Thyroid gland (tissue), 4 donors: ENCODE results near the gene PMM2. TPM values are rescaled to one million over a fixed set of nuclear protein-coding genes. Genes with fewer than 3 reads are reported as not detected.

Source experiments
- DNase-seq, 2 donors: peaks; one replicate each; pipeline ENCODE4 v3.0.0-alpha.2; 2019
- H3K27ac ChIP-seq, 3 donors: fragments of 200-600 bp; sonication (generic); 1 replicate in 2 of 3; 2 replicates in 1 of 3; pipeline ENCODE4 v1.5.1; 2016 to 2019; ENCODE audit warnings: mild to moderate bottlenecking in 1 of 3, moderate library complexity in 1 of 3
- H3K27me3 ChIP-seq: fragments of 200-600 bp; sonication (generic); one replicate; pipeline ENCODE4 v1.5.1; 2019
- H3K36me3 ChIP-seq, 2 donors: fragments of 200-600 bp; sonication (generic); one replicate each; pipeline ENCODE4 v1.5.1; 2016 to 2019
- H3K4me1 ChIP-seq, 2 donors: fragments of 200-600 bp; sonication (generic); one replicate each; pipeline ENCODE4 v1.5.1; 2017 to 2019
- H3K4me3 ChIP-seq, 3 donors: fragments of 200-600 bp; sonication (generic); replicated peaks in 1 of 3; 1 replicate in 2 of 3; 2 replicates in 1 of 3; pipeline ENCODE4 v1.5.1; 2016; ENCODE audit warnings: mild to moderate bottlenecking in 1 of 3
- H3K9me3 ChIP-seq: fragments of 200-600 bp; sonication (generic); one replicate; pipeline ENCODE4 v1.5.1; 2017
- POLR2A ChIP-seq, 2 donors: fragments of 450-650 bp; IDR thresholded peaks; one replicate each; pipeline ENCODE4 v1.6.1; 2017; ENCODE audit warnings: antibody characterized with exemption in 2 of 2, mild to moderate bottlenecking in 2 of 2, moderate library complexity in 1 of 2
- WGBS, 2 donors: methylation state at CpG; one replicate each; pipeline ENCODE4 v1.1.5; 2017; 5-methylcytosine and 5-hydroxymethylcytosine counted together
- intact Hi-C: fragments of 100-400 bp; cut with DNase I; formaldehyde crosslinking; loops from one replicate; pipeline ENCODE4 v1.15.1; 2023
- total RNA-seq, 4 donors: library from RNA; depleted of rRNA; stranded (reverse); fragments of >200 nt; gene quantifications; one replicate each; pipeline ENCODE4 v1.2.3, GENCODE V29; 2016
- TF ChIP-seq, protein P1 (sequence below), 6 experiments: fragments of 200-600 bp in 3 of 6; fragments of 450-650 bp in 3 of 6; sonication (generic) in 3 of 6; IDR thresholded peaks; one replicate each; pipeline ENCODE4 v1.5.1; 2016 to 2019; ENCODE audit warnings: antibody characterized with exemption in 6 of 6, mild to moderate bottlenecking in 2 of 6, inconsistent platforms in 1 of 6, moderate library complexity in 1 of 6

The PMM2 gene
- total RNA-seq, 4 donors from 2014 or later: 26.2 to 49.6 (median 30.8) TPM

DNA sequence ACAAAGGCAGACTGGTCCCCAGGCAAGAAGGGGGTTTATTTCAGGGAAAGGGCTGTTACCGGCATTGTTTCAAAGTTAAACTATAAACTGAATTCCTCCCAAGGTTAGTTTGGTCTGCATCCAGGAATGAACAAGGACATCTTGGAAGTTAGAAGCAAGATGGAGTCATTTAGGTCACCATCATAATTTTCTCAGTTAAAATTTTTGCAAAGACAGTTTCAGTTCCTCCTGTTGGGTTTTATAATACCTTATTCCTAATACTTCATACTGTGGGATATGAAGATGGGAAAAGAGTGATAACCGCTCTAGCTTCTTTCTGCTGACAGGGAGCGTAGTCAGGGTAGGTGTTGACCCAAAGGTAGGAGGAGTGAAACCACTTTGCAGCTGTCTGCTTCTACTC is 24.8 kb downstream of the PMM2 start:
- Histone ChIP-seq H3K4me1 (peaks cover 0 to 2% of the 10 kb centered on the region in 2 donors), H3K27ac (no peak overlapping the region), H3K4me3 (no peak overlapping the region), H3K36me3 (no peaks in the 10 kb centered on the region), H3K9me3 (no peaks in the 10 kb centered on the region), H3K27me3 (no peaks in the 10 kb centered on the region)
- DNase-seq: no peak
- intact Hi-C loops: no loop called here
- 93 to 97% methylated on average over 3 of the region's 3 CpGs for WGBS, 2 donors
- no peak for TF ChIP-seq POLR2A (IDR thresholded peaks at IDR 0.05)
- TF ChIP-seq, protein P1, sequence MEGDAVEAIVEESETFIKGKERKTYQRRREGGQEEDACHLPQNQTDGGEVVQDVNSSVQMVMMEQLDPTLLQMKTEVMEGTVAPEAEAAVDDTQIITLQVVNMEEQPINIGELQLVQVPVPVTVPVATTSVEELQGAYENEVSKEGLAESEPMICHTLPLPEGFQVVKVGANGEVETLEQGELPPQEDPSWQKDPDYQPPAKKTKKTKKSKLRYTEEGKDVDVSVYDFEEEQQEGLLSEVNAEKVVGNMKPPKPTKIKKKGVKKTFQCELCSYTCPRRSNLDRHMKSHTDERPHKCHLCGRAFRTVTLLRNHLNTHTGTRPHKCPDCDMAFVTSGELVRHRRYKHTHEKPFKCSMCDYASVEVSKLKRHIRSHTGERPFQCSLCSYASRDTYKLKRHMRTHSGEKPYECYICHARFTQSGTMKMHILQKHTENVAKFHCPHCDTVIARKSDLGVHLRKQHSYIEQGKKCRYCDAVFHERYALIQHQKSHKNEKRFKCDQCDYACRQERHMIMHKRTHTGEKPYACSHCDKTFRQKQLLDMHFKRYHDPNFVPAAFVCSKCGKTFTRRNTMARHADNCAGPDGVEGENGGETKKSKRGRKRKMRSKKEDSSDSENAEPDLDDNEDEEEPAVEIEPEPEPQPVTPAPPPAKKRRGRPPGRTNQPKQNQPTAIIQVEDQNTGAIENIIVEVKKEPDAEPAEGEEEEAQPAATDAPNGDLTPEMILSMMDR (IDR thresholded peaks at IDR 0.05): no peak

DNA sequence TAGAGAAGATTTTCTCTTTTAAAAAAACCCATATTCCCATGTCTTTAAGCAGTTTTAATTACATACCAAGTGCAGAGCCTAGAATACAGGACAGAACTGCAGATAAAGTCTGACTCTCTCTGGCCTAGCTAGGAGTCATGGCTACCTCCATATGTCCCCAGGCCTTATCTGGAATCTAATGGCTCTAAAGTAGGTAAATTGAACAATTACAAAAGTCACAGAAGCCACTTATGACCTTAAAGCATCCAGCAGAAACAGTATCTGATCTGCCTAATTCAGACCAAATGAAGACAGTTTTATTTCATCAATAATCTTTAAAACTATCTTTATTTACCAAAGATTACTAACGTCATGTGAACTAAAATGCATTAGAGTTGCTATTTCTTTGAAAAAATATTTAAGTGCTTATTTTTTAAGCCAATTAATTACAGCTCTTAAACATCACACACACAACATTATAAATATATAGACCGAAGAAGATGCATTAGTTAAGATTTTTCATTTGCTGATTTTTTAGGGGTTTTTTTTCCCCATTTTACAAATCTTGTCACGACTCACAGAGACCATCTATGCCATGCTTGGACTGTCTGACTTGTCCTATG is 28.7 kb downstream of the PMM2 start:
- Histone ChIP-seq H3K36me3 (peaks cover 8 to 9% of the 10 kb centered on the region in 2 donors), H3K27ac (no peak overlapping the region), H3K27me3 (no peaks in the 10 kb centered on the region), H3K4me3 (no peak overlapping the region), H3K9me3 (no peaks in the 10 kb centered on the region), H3K4me1 (no peaks in the 10 kb centered on the region)
- WGBS, 2 donors: 76 to 79% methylated on average over 3 of the region's 3 CpGs
- TF ChIP-seq POLR2A (IDR thresholded peaks at IDR 0.05): no peak
- TF ChIP-seq, protein P1 (IDR thresholded peaks at IDR 0.05): no peak
- DNase-seq: no peak
- intact Hi-C loops: no loop called here

DNA sequence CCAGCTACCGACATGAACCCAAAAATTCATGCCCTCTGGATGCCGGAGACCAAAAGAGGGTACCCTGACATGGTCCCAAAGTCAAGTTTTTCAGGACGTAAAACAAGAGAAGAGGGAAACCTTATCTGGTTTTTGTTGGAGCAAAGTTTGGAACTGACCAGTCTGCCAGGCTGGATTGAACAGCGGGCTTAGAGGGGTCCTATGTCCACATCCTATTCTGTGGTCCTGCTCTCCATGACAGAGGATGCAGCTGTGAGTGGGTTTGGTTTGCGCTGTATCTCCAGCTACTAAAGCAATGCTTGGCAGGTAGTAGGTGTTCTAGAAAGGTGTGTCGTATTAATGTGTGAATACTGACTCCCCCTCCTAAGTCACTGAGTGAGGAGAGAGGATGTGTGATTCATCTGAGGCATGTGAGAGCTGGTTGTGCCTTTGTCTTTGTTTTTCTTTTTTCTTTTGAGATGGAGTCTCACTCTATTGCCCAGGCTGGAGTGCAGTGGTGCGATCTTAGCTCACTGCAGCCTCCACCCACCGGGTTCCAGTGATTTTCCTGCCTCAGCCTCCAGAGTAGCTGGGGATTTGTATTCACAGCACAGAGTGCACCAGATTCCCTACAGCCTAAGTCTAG is 31.0 kb downstream of the PMM2 start:
- WGBS, 2 donors: 96 to 97% methylated on average over 8 of the region's 8 CpGs
- Histone ChIP-seq H3K27me3 (no peaks in the 10 kb centered on the region), H3K27ac (no peak overlapping the region), H3K4me3 (no peak overlapping the region), H3K36me3 (peaks cover 8 to 12% of the 10 kb centered on the region in 2 donors), H3K4me1 (no peaks in the 10 kb centered on the region), H3K9me3 (no peaks in the 10 kb centered on the region)
- no peak for TF ChIP-seq POLR2A (IDR thresholded peaks at IDR 0.05)
- TF ChIP-seq, protein P1 (IDR thresholded peaks at IDR 0.05): no peak
- intact Hi-C loops: no loop called here
- no peak for DNase-seq

DNA sequence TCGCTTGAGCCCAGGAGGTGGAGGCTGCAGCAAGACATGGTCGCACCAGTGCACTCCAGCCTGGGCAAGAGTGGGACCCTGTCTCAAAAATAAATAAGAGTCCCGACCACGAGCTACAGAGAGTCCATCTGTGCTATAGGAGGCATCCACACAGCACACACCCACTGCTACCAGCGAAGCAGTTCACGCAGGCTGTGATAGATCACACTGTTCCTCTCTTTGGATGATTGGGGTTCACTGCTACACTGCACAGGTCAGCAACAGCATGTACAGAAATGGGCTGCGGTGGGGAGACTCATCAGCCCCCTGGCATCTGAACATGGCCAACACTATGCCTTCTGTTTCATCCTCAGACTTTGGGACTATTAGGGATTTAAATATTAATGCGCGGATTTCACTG is 33.8 kb downstream of the PMM2 start:
- no peaks in the 10 kb centered on the region for H3K4me1 ChIP-seq
- H3K4me3 ChIP-seq: no peak overlapping the region
- DNase-seq: no peak
- no peaks in the 10 kb centered on the region for H3K9me3 ChIP-seq
- peaks cover 8 to 12% of the 10 kb centered on the region in 2 donors for H3K36me3 ChIP-seq
- no peak overlapping the region for H3K27ac ChIP-seq
- no peak for TF ChIP-seq POLR2A (IDR thresholded peaks at IDR 0.05)
- TF ChIP-seq, protein P1 (IDR thresholded peaks at IDR 0.05): no peak
- intact Hi-C loops: no loop called here
- 84 to 92% methylated on average over 9 of the region's 9 CpGs for WGBS, 2 donors
- H3K27me3 ChIP-seq: no peaks in the 10 kb centered on the region
